Stimulated activated effector memory CD8-positive, alpha-beta T cell treated with anti-CD3 and anti-CD28 coated beads, Interleukin-12 subunit alpha, Interleukin-12 subunit beta, amount 100 ng/mL, for 72 hours (primary cell): ENCODE results near the gene PGAP2.
A peak's percentile ranks its signal among the peaks of the same experiment; 100 is the strongest.

Source experiments
- ATAC-seq: fragments of 150-1000 bp; cut with Tn5 transposase; 2 replicates; pipeline ENCODE4 v1.10.0; 2021
- DNase-seq, 2 donors: peaks; one replicate each; pipeline ENCODE4 v3.0.0; 2021 to 2022; ENCODE audit warnings: low spot score in 2 of 2
- H3K27ac Mint-ChIP-seq: one replicate; pipeline ENCODE4 v1.8.0; 2022; ENCODE audit warnings: mild to moderate bottlenecking, mixed read lengths
- H3K36me3 Mint-ChIP-seq: one replicate; pipeline ENCODE4 v1.8.0; 2022; ENCODE audit warnings: mild to moderate bottlenecking, mixed read lengths
- H3K4me1 Mint-ChIP-seq: one replicate; pipeline ENCODE4 v1.8.0; 2022; ENCODE audit warnings: mixed read lengths
- H3K4me3 Mint-ChIP-seq: one replicate; pipeline ENCODE4 v1.8.0; 2022; ENCODE audit warnings: mild to moderate bottlenecking, mixed read lengths
- H3K9me3 Mint-ChIP-seq: one replicate; pipeline ENCODE4 v1.8.0; 2022; ENCODE audit warnings: mixed read lengths

PGAP2 gene

GRCh38 chr11:3867209-3868091 lies 59.1 kb downstream of the PGAP2 start:
- ATAC-seq: peak; percentile 82
- H3K36me3 Mint-ChIP-seq: peaks cover 7% of the 10 kb centered on the region
- peaks cover 71% of the 10 kb centered on the region for H3K4me1 Mint-ChIP-seq
- no peaks in the 10 kb centered on the region for H3K9me3 Mint-ChIP-seq
- no peak for DNase-seq
- peak overlapping the region; percentile 33 for H3K27ac Mint-ChIP-seq
- H3K4me3 Mint-ChIP-seq: peak overlapping the region; percentile 33

GRCh38 chr11:3873712-3874349 lies 65.5 kb downstream of the PGAP2 start:
- Mint-ChIP-seq H3K27ac (no peak overlapping the region), H3K4me3 (no peak overlapping the region)
- ATAC-seq: no peak

More at GRCh38 chr11:3873712-3874349, 65.5 kb downstream of the PGAP2 start:
- Mint-ChIP-seq H3K4me1 (peaks cover 60% of the 10 kb centered on the region), H3K9me3 (no peaks in the 10 kb centered on the region), H3K36me3 (peaks cover 12% of the 10 kb centered on the region)
- DNase-seq: no peak
